ENCODE measurements around the gene DNAJC17. TPM values are rescaled to one million over a fixed set of nuclear protein-coding genes. Genes with fewer than 3 reads are reported as not detected.

The DNAJC17 gene
- total and polyA plus RNA-seq, 2 of the 13 experiments (the other 11 are each of a cell fraction or from before 2014, with no cell fraction given), result 22.2 to 26.5 TPM

- TF ChIP-seq NFKB2 (CRISPR knock-in tag; IDR thresholded peaks at IDR 0.05; ENCODE audit: borderline replicate concordance), result peak; percentile 53; the same call in 1 of the 2 replicates
- peak; percentile 85 for TF ChIP-seq CAMTA2 (CRISPR knock-in tag; IDR thresholded peaks at IDR 0.05; ENCODE audit: borderline replicate concordance)
- TF ChIP-seq KLF11 (CRISPR knock-in tag; IDR thresholded peaks at IDR 0.05), result no peak
- TF ChIP-seq GTF3A (CRISPR knock-in tag; conservative IDR thresholded peaks at IDR 0.05), result 0 out of 2 replicates have a peak, but pooled peaks have one; percentile 43
- peak; percentile 74 for TF ChIP-seq ZNF713 (CRISPR knock-in tag; IDR thresholded peaks at IDR 0.05)
- TF ChIP-seq ZNF343 (CRISPR knock-in tag; IDR thresholded peaks at IDR 0.05), result peak; percentile 39; the same call in 1 of the 2 replicates
- peak; percentile 88 for TF ChIP-seq ZNF451 (CRISPR knock-in tag; IDR thresholded peaks at IDR 0.05)
- no peak for TF ChIP-seq JDP2 (CRISPR knock-in tag; IDR thresholded peaks at IDR 0.05; ENCODE audit: borderline replicate concordance)
- TF ChIP-seq, protein P1, sequence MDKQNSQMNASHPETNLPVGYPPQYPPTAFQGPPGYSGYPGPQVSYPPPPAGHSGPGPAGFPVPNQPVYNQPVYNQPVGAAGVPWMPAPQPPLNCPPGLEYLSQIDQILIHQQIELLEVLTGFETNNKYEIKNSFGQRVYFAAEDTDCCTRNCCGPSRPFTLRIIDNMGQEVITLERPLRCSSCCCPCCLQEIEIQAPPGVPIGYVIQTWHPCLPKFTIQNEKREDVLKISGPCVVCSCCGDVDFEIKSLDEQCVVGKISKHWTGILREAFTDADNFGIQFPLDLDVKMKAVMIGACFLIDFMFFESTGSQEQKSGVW (CRISPR knock-in tag; IDR thresholded peaks at IDR 0.05; ENCODE audit: borderline replicate concordance), result no peak
- TF ChIP-seq ZNF569 (CRISPR knock-in tag; IDR thresholded peaks at IDR 0.05; ENCODE audit: borderline replicate concordance), result 0 out of 2 replicates have a peak, but pooled peaks have one; percentile 64
- TF ChIP-seq ZFP36L1 (CRISPR knock-in tag; IDR thresholded peaks at IDR 0.05), result peak; percentile 30
- TF ChIP-seq, protein P2, sequence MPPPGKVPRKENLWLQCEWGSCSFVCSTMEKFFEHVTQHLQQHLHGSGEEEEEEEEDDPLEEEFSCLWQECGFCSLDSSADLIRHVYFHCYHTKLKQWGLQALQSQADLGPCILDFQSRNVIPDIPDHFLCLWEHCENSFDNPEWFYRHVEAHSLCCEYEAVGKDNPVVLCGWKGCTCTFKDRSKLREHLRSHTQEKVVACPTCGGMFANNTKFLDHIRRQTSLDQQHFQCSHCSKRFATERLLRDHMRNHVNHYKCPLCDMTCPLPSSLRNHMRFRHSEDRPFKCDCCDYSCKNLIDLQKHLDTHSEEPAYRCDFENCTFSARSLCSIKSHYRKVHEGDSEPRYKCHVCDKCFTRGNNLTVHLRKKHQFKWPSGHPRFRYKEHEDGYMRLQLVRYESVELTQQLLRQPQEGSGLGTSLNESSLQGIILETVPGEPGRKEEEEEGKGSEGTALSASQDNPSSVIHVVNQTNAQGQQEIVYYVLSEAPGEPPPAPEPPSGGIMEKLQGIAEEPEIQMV (CRISPR knock-in tag; IDR thresholded peaks at IDR 0.05; ENCODE audit: low read depth), result peak; percentile 38; the same call in 1 of the 2 replicates
- TF ChIP-seq, protein P3, sequence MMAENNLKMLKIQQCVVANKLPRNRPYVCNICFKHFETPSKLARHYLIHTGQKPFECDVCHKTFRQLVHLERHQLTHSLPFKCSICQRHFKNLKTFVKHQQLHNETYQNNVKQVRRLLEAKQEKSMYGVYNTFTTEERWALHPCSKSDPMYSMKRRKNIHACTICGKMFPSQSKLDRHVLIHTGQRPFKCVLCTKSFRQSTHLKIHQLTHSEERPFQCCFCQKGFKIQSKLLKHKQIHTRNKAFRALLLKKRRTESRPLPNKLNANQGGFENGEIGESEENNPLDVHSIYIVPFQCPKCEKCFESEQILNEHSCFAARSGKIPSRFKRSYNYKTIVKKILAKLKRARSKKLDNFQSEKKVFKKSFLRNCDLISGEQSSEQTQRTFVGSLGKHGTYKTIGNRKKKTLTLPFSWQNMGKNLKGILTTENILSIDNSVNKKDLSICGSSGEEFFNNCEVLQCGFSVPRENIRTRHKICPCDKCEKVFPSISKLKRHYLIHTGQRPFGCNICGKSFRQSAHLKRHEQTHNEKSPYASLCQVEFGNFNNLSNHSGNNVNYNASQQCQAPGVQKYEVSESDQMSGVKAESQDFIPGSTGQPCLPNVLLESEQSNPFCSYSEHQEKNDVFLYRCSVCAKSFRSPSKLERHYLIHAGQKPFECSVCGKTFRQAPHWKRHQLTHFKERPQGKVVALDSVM (CRISPR knock-in tag; IDR thresholded peaks at IDR 0.05), result peak; percentile 74; the same call in 1 of the 2 replicates
- TF ChIP-seq NFKBIZ (CRISPR knock-in tag; IDR thresholded peaks at IDR 0.05), result no peak
- TF ChIP-seq, protein P4, sequence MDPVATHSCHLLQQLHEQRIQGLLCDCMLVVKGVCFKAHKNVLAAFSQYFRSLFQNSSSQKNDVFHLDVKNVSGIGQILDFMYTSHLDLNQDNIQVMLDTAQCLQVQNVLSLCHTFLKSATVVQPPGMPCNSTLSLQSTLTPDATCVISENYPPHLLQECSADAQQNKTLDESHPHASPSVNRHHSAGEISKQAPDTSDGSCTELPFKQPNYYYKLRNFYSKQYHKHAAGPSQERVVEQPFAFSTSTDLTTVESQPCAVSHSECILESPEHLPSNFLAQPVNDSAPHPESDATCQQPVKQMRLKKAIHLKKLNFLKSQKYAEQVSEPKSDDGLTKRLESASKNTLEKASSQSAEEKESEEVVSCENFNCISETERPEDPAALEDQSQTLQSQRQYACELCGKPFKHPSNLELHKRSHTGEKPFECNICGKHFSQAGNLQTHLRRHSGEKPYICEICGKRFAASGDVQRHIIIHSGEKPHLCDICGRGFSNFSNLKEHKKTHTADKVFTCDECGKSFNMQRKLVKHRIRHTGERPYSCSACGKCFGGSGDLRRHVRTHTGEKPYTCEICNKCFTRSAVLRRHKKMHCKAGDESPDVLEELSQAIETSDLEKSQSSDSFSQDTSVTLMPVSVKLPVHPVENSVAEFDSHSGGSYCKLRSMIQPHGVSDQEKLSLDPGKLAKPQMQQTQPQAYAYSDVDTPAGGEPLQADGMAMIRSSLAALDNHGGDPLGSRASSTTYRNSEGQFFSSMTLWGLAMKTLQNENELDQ (CRISPR knock-in tag; IDR thresholded peaks at IDR 0.05; ENCODE audit: borderline replicate concordance), result peak; percentile 17; the same call in 1 of the 2 replicates
- peak; percentile 95; the same call in 1 of the 2 replicates for TF ChIP-seq KDM2A (CRISPR knock-in tag; IDR thresholded peaks at IDR 0.05; ENCODE audit: borderline replicate concordance, low read depth)
- TF ChIP-seq EEA1 (CRISPR knock-in tag; IDR thresholded peaks at IDR 0.05; ENCODE audit: borderline replicate concordance), result peak; percentile 97; the same call in 1 of the 2 replicates
- TF ChIP-seq ATF7 (IDR thresholded peaks at IDR 0.05), result no peak
- 0 out of 2 replicates have a peak, but pooled peaks have one; percentile 34 for TF ChIP-seq ATF7 (CRISPR knock-in tag; IDR thresholded peaks at IDR 0.05)
- peak; percentile 87; the same call in 1 of the 2 replicates for TF ChIP-seq ZNF83 (CRISPR knock-in tag; IDR thresholded peaks at IDR 0.05; ENCODE audit: borderline replicate concordance)
- peak; percentile 73; the same call in 1 of the 2 replicates for TF ChIP-seq ZSCAN30 (CRISPR knock-in tag; IDR thresholded peaks at IDR 0.05)
- peak; percentile 46; the same call in 1 of the 2 replicates for TF ChIP-seq FOXJ3 (CRISPR knock-in tag; IDR thresholded peaks at IDR 0.05; ENCODE audit: borderline replicate concordance)
Observed at GRCh38 chr15:40763801-40764628, 43.3 kb downstream of the DNAJC17 start, which contains the start of gene GCHFR (continued).

All from HepG2 (cell line).